ENCODE results near the gene C17orf50. TPM values are rescaled to one million over a fixed set of nuclear protein-coding genes. Genes with fewer than 3 reads are reported as not detected.

Gene C17orf50
- total RNA-seq, 1 experiment from 2014 or later = not detected

- 0 out of 2 replicates have a peak, but pooled peaks cover 3% of the 10 kb centered on the region for H3F3A ChIP-seq (ENCODE audit: insufficient read depth, low read depth)
- H3K9me3 ChIP-seq (ENCODE audit: insufficient read depth, low read depth) = no peaks in the 10 kb centered on the region
- H3K27me3 ChIP-seq (ENCODE audit: insufficient read depth, low read depth) = peaks cover 28% of the 10 kb centered on the region; the same call in 1 of the 2 replicates
- intact Hi-C loops (cut with micrococcal nuclease; ENCODE audit: unreplicated experiment) = no loop called here
- no peak overlapping the region for H3K4me2 ChIP-seq
- H3K9me2 ChIP-seq (ENCODE audit: insufficient read depth) = no peaks in the 10 kb centered on the region
- H3K4me3 ChIP-seq = no peak overlapping the region
- no peak overlapping the region for H3K27ac ChIP-seq
- no peaks in the 10 kb centered on the region for H3K4me1 ChIP-seq (replicated peaks; ENCODE audit: insufficient read depth)
- no peaks in the 10 kb centered on the region for H3K36me3 ChIP-seq (ENCODE audit: low read depth)
- no peaks in the 10 kb centered on the region for H4K20me1 ChIP-seq (ENCODE audit: insufficient read depth)
- CTCF ChIA-PET = no interaction called here
- no peaks in the 10 kb centered on the region for H3K79me2 ChIP-seq (ENCODE audit: low read depth)
- BruUV-seq (replicated peaks) = no TSS peak
- POLR2A ChIA-PET (ENCODE audit: unreplicated experiment) = interaction anchor here (0.7 kb wide), 1 partner anchor 737 kb away, joined by 3 read pairs; no protein-coding TSS in a partner anchor
- no peak overlapping the region for H2AFZ ChIP-seq
- no peak for TF ChIP-seq EZH2 (IDR thresholded peaks at IDR 0.05; ENCODE audit: low read depth)
- no peak for TF ChIP-seq CTCF (conservative IDR thresholded peaks at IDR 0.05)
- no peak for DNase-seq
Measured at GRCh38 chr17:35761601-35762000, 914 bp downstream of the C17orf50 start.

GRCh38 chr17:35763767-35764122 is 3.1 kb downstream of the C17orf50 start:
- Histone ChIP-seq H3K9me3 (ENCODE audit: insufficient read depth, low read depth) (no peaks in the 10 kb centered on the region), H3F3A (ENCODE audit: insufficient read depth, low read depth) (0 out of 2 replicates have a peak, but pooled peaks cover 3% of the 10 kb centered on the region), H4K20me1 (ENCODE audit: insufficient read depth) (no peaks in the 10 kb centered on the region), H3K4me1 (replicated peaks; ENCODE audit: insufficient read depth) (no peaks in the 10 kb centered on the region), H3K79me2 (ENCODE audit: low read depth) (no peaks in the 10 kb centered on the region), H2AFZ (no peak overlapping the region), H3K9me2 (ENCODE audit: insufficient read depth) (no peaks in the 10 kb centered on the region), H3K27ac (no peak overlapping the region), H3K27me3 (ENCODE audit: insufficient read depth, low read depth) (peaks cover 45% of the 10 kb centered on the region), H3K36me3 (ENCODE audit: low read depth) (no peaks in the 10 kb centered on the region), H3K4me3 (no peak overlapping the region; the same call in 1 of the 2 replicates), H3K4me2 (peak overlapping the region; percentile 80)
- CTCF ChIA-PET = interaction anchor here (0.6 to 1.9 kb wide), 8 partner anchors 24 to 212 kb away, joined by 3 to 19 read pairs (median 4); partner anchors contain the start of gene TAF15
- DNase-seq = no peak
- POLR2A ChIA-PET (ENCODE audit: unreplicated experiment) = interaction anchor here (0.6 to 0.7 kb wide), 2 partner anchors 17 to 24 kb away, joined by 7 read pairs; no protein-coding TSS in a partner anchor
- no TSS peak for BruUV-seq (replicated peaks)
- intact Hi-C loops (cut with micrococcal nuclease; ENCODE audit: unreplicated experiment) = loop anchor here (1.0 kb wide), 1 partner anchor 46 kb away; the partner anchor contains the start of gene TAF15
- TF ChIP-seq CTCF (conservative IDR thresholded peaks at IDR 0.05) (no peak), EZH2 (IDR thresholded peaks at IDR 0.05; ENCODE audit: low read depth) (no peak)

- DNase-seq = peak; percentile 73 to 92
- Histone ChIP-seq H3K27ac (no peak overlapping the region), H3K4me2 (peak overlapping the region; percentile 80), H3K9me3 (ENCODE audit: insufficient read depth, low read depth) (no peaks in the 10 kb centered on the region), H4K20me1 (ENCODE audit: insufficient read depth) (no peaks in the 10 kb centered on the region), H2AFZ (0 out of 2 replicates have a peak overlapping the region, but pooled peaks have one; percentile 64), H3F3A (ENCODE audit: insufficient read depth, low read depth) (0 out of 2 replicates have a peak, but pooled peaks cover 3% of the 10 kb centered on the region), H3K4me1 (replicated peaks; ENCODE audit: insufficient read depth) (no peaks in the 10 kb centered on the region), H3K4me3 (peak overlapping the region; percentile 43; the same call in 1 of the 2 replicates), H3K79me2 (ENCODE audit: low read depth) (no peaks in the 10 kb centered on the region), H3K27me3 (ENCODE audit: insufficient read depth, low read depth) (peaks cover 50% of the 10 kb centered on the region), H3K36me3 (ENCODE audit: low read depth) (no peaks in the 10 kb centered on the region), H3K9me2 (ENCODE audit: insufficient read depth) (no peaks in the 10 kb centered on the region)
- ChIA-PET CTCF (interaction anchor here (0.6 to 1.9 kb wide), 8 partner anchors 23 to 211 kb away, joined by 3 to 19 read pairs (median 4); partner anchors contain the start of gene TAF15), POLR2A (ENCODE audit: unreplicated experiment) (interaction anchor here (0.6 to 0.7 kb wide), 2 partner anchors 17 to 25 kb away, joined by 7 read pairs; no protein-coding TSS in a partner anchor)
- no peak for TF ChIP-seq EZH2 (IDR thresholded peaks at IDR 0.05; ENCODE audit: low read depth)
- peak; percentile 79 for TF ChIP-seq CTCF (conservative IDR thresholded peaks at IDR 0.05)
- intact Hi-C loops (cut with micrococcal nuclease; ENCODE audit: unreplicated experiment) = loop anchor here (1.0 kb wide), 1 partner anchor 45 kb away; the partner anchor contains the start of gene TAF15
- no TSS peak for BruUV-seq (replicated peaks)
Measured at GRCh38 chr17:35764123-35764991, 3.7 kb downstream of the C17orf50 start.
